ENCODE data around the gene SCRT2. TPM values are rescaled to one million over a fixed set of nuclear protein-coding genes. Genes with fewer than 3 reads are reported as not detected.
A peak's percentile ranks its signal among the peaks of the same experiment; 100 is the strongest.
"Not testable (repeated sequence)": the region's sequence is repeated elsewhere in the genome, so short reads cannot be mapped to it uniquely, and the experiment has no call there.

SCRT2 gene
- total and polyA plus RNA-seq, 5 donors from 2014 or later = not detected

DNA sequence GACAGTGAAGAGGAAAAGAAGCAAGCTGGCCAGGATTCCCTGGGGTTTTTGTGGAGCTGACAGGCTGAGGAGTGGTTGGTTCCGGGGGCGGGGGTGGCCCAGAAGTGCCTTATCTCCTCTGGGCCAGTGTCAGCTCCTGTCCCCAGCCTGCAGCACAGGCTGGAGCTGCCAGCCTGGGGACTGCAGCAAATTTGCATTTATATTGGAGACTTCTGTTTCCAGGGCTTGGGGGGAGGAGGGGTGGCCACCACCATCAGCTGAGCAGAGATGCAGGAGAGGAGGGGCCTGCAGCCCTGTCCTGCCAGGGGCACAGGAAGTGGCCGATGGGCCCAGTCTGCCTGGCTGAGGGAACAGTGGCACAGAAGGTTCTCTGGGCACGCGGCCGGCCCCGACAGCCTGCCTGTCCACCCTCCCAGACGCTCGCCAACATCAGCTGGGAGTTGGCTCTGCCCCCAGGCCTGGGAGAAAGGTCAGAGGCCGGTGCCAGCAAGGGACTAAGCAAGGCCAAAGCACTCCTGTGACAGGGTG is 24.3 kb upstream of the SCRT2 start:
- no peaks in the 10 kb centered on the region for H3K4me1 ChIP-seq (ENCODE audit: control insufficient read depth, insufficient read depth, low read length, poor library complexity, severe bottlenecking)
- H3K4me1 Mint-ChIP-seq = no peaks in the 10 kb centered on the region
- H3K27ac ChIP-seq (ENCODE audit: insufficient read depth, low read length, poor library complexity, severe bottlenecking) = no peak overlapping the region
- no peaks in the 10 kb centered on the region for H3K27me3 ChIP-seq (ENCODE audit: control insufficient read depth, insufficient read depth, low read length)
- no peak overlapping the region for H3K27ac Mint-ChIP-seq
- H3K4me3 Mint-ChIP-seq = no peak overlapping the region
- H3K9me3 ChIP-seq (ENCODE audit: control insufficient read depth in 2 of 2, low read length in 2 of 2) = no peaks in the 10 kb centered on the region
- no peaks in the 10 kb centered on the region for H3K36me3 ChIP-seq (ENCODE audit: control insufficient read depth, insufficient read depth, low read length)
- no peak overlapping the region for H3K4me3 ChIP-seq (ENCODE audit: low read depth, low read length)
- ATAC-seq (ENCODE audit: low read depth in 2 of 2) (no peak), DNase-seq (no peak)
- H3K36me3 Mint-ChIP-seq = no peaks in the 10 kb centered on the region
- H3K9me3 Mint-ChIP-seq = no peaks in the 10 kb centered on the region
- H3K27me3 Mint-ChIP-seq = peaks cover under 1% of the 10 kb centered on the region

DNA sequence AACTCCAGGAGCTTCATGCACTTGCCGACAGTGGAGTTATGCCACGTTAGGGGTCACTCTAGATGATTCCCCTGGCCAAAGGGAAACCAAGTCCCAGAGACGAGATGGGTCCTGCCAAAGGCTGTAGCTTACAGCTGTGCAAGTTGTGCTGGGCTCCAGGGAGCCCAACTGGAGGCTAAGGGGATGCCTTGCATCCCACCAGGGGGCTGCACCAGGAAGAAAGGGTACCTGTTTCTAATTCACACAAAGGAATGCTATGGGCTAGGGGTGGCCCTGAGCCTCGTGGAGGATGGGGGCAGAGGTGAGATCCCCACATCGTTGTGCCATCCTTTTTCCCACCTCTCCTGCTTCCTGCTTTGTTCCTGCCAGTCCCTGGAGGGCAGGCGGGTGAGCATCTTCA is 23.7 kb upstream of the SCRT2 start:
- Histone ChIP-seq H3K4me1 (ENCODE audit: control insufficient read depth, insufficient read depth, low read length, poor library complexity, severe bottlenecking) (no peaks in the 10 kb centered on the region), H3K27me3 (ENCODE audit: control insufficient read depth, insufficient read depth, low read length) (no peaks in the 10 kb centered on the region), H3K4me3 (ENCODE audit: low read depth, low read length) (no peak overlapping the region), H3K36me3 (ENCODE audit: control insufficient read depth, insufficient read depth, low read length) (no peaks in the 10 kb centered on the region), H3K9me3 (ENCODE audit: control insufficient read depth in 2 of 2, low read length in 2 of 2) (no peaks in the 10 kb centered on the region), H3K27ac (ENCODE audit: insufficient read depth, low read length, poor library complexity, severe bottlenecking) (no peak overlapping the region)
- Mint-ChIP-seq H3K27ac (no peak overlapping the region), H3K9me3 (no peaks in the 10 kb centered on the region), H3K27me3 (no peaks in the 10 kb centered on the region), H3K4me1 (no peaks in the 10 kb centered on the region), H3K4me3 (no peak overlapping the region), H3K36me3 (no peaks in the 10 kb centered on the region)
- no peak for DNase-seq
- ATAC-seq (ENCODE audit: low read depth in 2 of 2) = no peak

DNA sequence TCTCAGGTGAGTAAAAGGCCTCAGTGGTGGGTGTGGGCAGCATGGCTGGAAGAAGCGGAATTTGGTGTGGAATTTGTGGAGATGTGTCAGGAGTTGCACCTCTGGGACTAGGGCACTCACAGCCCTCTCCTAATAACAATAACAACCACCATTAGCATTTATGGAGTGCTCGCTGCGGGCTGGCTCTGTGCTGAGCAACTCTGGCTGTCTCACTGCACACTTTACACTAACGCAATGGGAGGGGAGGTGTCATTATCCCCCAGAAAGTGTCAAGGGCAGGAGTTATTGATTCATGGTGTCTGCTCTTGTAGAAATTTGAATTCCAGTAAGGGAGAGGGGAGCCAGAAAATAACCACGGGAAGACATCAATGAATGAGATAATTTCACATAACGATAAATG is 22.7 kb upstream of the SCRT2 start:
- H3K36me3 ChIP-seq (ENCODE audit: control insufficient read depth, insufficient read depth, low read length) = no peaks in the 10 kb centered on the region

DNA sequence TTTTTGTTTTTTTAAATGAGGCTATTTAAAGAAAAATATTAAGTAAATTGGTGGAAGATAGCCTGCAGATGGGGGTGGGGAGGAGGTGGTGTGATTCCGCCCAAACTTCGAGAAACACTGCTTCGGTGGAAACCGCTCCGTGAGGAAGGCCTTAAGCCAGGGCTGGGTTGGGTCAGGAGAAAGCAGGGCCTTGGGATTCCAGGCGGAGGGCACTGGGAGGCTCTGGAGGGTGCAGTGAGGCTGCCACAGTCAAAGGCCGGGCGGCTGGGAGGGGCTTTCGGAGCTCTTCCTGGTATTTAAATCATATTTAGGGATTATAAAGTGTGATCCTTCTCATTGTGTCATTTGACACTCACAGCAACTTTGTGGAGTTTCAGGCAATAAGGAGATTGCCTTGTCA is 22.2 kb upstream of the SCRT2 start:
- DNase-seq (no peak), ATAC-seq (ENCODE audit: low read depth in 2 of 2) (no peak)
- Histone ChIP-seq H3K4me3 (ENCODE audit: low read depth, low read length) (no peak overlapping the region), H3K4me1 (ENCODE audit: control insufficient read depth, insufficient read depth, low read length, poor library complexity, severe bottlenecking) (no peaks in the 10 kb centered on the region), H3K36me3 (ENCODE audit: control insufficient read depth, insufficient read depth, low read length) (no peaks in the 10 kb centered on the region), H3K9me3 (ENCODE audit: control insufficient read depth in 2 of 2, low read length in 2 of 2) (no peaks in the 10 kb centered on the region), H3K27ac (ENCODE audit: insufficient read depth, low read length, poor library complexity, severe bottlenecking) (no peak overlapping the region), H3K27me3 (ENCODE audit: control insufficient read depth, insufficient read depth, low read length) (no peaks in the 10 kb centered on the region)
- Mint-ChIP-seq H3K4me3 (no peak overlapping the region), H3K9me3 (no peaks in the 10 kb centered on the region), H3K27me3 (no peaks in the 10 kb centered on the region), H3K36me3 (no peaks in the 10 kb centered on the region), H3K27ac (no peak overlapping the region), H3K4me1 (no peaks in the 10 kb centered on the region)

More for the DNA sequence above, 22.7 kb upstream of the SCRT2 start:
- Histone ChIP-seq H3K4me3 (ENCODE audit: low read depth, low read length) (no peak overlapping the region), H3K4me1 (ENCODE audit: control insufficient read depth, insufficient read depth, low read length, poor library complexity, severe bottlenecking) (no peaks in the 10 kb centered on the region), H3K27ac (ENCODE audit: insufficient read depth, low read length, poor library complexity, severe bottlenecking) (no peak overlapping the region), H3K27me3 (ENCODE audit: control insufficient read depth, insufficient read depth, low read length) (no peaks in the 10 kb centered on the region), H3K9me3 (ENCODE audit: control insufficient read depth in 2 of 2, low read length in 2 of 2) (no peaks in the 10 kb centered on the region)
- no peaks in the 10 kb centered on the region for H3K9me3 Mint-ChIP-seq
- H3K27ac Mint-ChIP-seq = no peak overlapping the region
- H3K4me3 Mint-ChIP-seq = no peak overlapping the region
- DNase-seq = no peak
- H3K36me3 Mint-ChIP-seq = no peaks in the 10 kb centered on the region
- H3K27me3 Mint-ChIP-seq = no peaks in the 10 kb centered on the region
- ATAC-seq (ENCODE audit: low read depth in 2 of 2) = no peak
- H3K4me1 Mint-ChIP-seq = no peaks in the 10 kb centered on the region

DNA sequence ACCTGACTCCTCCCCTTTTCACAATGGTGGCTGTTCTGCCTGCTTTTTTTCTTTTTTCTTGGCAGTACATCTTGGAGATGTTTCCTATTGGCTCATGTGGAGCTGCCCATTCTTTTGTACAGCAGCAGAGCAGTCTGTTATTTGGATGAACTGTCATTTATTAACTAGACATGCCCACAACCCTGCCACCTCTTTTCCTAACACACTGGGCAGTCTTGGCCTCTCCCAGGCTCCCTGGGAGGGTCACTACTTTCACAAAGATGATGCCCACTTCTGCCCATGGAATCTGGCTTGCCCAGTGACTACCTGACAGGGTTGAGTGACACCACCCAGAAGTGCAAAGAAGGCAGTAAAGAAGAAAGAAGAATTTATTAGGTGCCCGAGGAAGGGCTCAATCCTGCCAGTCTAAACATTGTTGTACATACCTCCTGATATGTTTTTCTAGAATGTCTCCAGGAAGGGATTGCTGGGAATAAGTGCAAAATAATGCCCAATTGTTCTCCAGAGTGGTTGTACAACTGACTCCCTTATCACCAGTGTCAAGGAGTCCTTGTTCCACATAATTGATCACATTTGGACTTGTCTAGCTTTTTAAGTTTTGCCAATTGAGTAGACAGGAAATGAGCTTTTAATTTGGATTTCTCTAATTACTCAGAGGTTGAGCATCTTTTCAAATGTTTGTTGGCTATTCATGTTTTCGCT is 19.7 kb upstream of the SCRT2 start:
- no peak overlapping the region for H3K4me3 ChIP-seq (ENCODE audit: low read depth, low read length)
- Mint-ChIP-seq H3K27me3 (no peaks in the 10 kb centered on the region), H3K27ac (peak overlapping the region in 1 of 3 donors; percentile 39), H3K4me3 (no peak overlapping the region), H3K4me1 (no peaks in the 10 kb centered on the region), H3K9me3 (peaks cover 0 to 3% (median 0%) of the 10 kb centered on the region in 7 donors), H3K36me3 (no peaks in the 10 kb centered on the region)
- H3K9me3 ChIP-seq (ENCODE audit: control insufficient read depth in 2 of 2, low read length in 2 of 2) = no peaks in the 10 kb centered on the region
- no peaks in the 10 kb centered on the region for H3K36me3 ChIP-seq (ENCODE audit: control insufficient read depth, insufficient read depth, low read length)
- peaks cover 3% of the 10 kb centered on the region for H3K27me3 ChIP-seq (ENCODE audit: control insufficient read depth, insufficient read depth, low read length)
- H3K4me1 ChIP-seq (ENCODE audit: control insufficient read depth, insufficient read depth, low read length, poor library complexity, severe bottlenecking) = no peaks in the 10 kb centered on the region
- ATAC-seq (ENCODE audit: low read depth in 2 of 2) (no peak), DNase-seq (no peak)
- H3K27ac ChIP-seq (ENCODE audit: insufficient read depth, low read length, poor library complexity, severe bottlenecking) = no peak overlapping the region

DNA sequence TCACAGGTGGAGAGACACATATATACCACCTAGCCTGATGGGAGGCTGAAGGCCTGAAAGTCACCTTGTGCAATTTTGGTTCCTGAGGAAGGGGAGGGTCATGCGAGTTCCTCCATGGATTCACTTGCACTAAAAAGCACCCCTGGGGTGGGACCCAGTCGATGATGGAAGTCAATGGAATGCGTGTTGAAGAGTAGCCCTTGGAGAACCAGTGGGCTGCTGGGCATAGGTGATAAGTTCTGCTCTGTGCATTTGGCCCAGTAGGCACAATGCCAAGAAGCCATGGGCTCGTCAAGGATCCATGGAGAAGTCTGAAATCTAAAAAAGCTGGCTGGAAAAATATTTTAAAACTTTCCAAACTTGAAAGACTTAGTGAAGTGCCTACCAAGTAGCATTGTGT is 18.9 kb upstream of the SCRT2 start:
- Mint-ChIP-seq H3K36me3 (no peaks in the 10 kb centered on the region), H3K9me3 (peaks cover 0 to 3% (median 0%) of the 10 kb centered on the region in 7 donors), H3K4me1 (no peaks in the 10 kb centered on the region), H3K27me3 (no peaks in the 10 kb centered on the region), H3K4me3 (no peak overlapping the region), H3K27ac (no peak overlapping the region)
- Histone ChIP-seq H3K36me3 (ENCODE audit: control insufficient read depth, insufficient read depth, low read length) (no peaks in the 10 kb centered on the region), H3K4me1 (ENCODE audit: control insufficient read depth, insufficient read depth, low read length, poor library complexity, severe bottlenecking) (no peaks in the 10 kb centered on the region), H3K27me3 (ENCODE audit: control insufficient read depth, insufficient read depth, low read length) (peaks cover 3% of the 10 kb centered on the region), H3K27ac (ENCODE audit: insufficient read depth, low read length, poor library complexity, severe bottlenecking) (no peak overlapping the region), H3K9me3 (ENCODE audit: control insufficient read depth in 2 of 2, low read length in 2 of 2) (peaks cover 0 to 3% of the 10 kb centered on the region in 2 experiments), H3K4me3 (ENCODE audit: low read depth, low read length) (no peak overlapping the region)
- ATAC-seq (ENCODE audit: low read depth in 2 of 2) (no peak), DNase-seq (no peak)

DNA sequence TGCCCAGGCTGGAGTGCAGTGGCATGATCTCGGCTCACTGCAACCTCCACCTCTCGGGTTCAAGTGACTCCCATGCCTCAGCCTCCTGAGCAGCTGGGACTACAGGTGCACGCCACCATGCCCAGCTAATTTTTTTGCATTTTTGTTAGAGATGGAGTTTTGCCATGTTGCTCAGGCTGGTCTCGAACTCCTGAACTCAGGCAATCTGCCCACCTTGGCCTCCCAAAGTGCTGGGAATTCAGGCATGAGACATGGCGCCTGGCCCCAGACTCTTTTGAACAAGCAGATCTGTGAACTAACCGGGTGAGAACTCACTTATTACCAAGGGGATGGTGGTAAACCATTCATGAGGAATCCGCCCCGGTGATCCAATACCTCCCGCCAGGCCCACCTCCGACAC is 18.2 kb upstream of the SCRT2 start:
- not testable (repeated sequence) for H3K4me3 Mint-ChIP-seq; DNase-seq; H3K27ac ChIP-seq (ENCODE audit: insufficient read depth, low read length, poor library complexity, severe bottlenecking); H3K36me3 Mint-ChIP-seq; H3K9me3 ChIP-seq (ENCODE audit: control insufficient read depth in 2 of 2, low read length in 2 of 2); H3K4me1 Mint-ChIP-seq; H3K4me1 ChIP-seq (ENCODE audit: control insufficient read depth, insufficient read depth, low read length, poor library complexity, severe bottlenecking); H3K27me3 ChIP-seq (ENCODE audit: control insufficient read depth, insufficient read depth, low read length); H3K27me3 Mint-ChIP-seq; H3K36me3 ChIP-seq (ENCODE audit: control insufficient read depth, insufficient read depth, low read length); H3K27ac Mint-ChIP-seq; H3K4me3 ChIP-seq (ENCODE audit: low read depth, low read length); H3K9me3 Mint-ChIP-seq; ATAC-seq (ENCODE audit: low read depth in 2 of 2)

DNA sequence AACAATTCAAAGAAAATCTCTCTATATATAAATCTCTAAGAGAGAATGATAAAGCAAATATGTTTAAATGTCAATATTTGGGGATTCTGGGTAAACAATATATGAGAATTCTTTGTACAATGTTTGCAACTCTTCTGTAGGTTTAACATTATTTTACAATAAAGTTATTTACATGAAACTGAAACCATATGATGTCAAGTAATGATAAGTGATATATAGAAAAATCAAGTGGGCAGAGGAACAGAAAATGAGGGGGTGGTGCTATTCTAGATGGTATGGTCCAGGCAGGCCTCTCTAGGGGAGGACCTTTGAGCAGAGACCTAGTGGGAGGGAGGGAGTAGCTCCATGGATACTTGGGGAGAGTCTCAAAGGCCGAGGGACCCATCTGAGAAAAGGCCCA is 16.4 kb upstream of the SCRT2 start:
- Mint-ChIP-seq H3K36me3 (no peaks in the 10 kb centered on the region), H3K4me1 (no peaks in the 10 kb centered on the region), H3K4me3 (peak overlapping the region in 1 of 4 donors; percentile 10), H3K27me3 (peaks cover 7% of the 10 kb centered on the region), H3K27ac (peak overlapping the region in 1 of 3 donors; percentile 2), H3K9me3 (peaks cover 0 to 4% (median 0%) of the 10 kb centered on the region in 7 donors)
- DNase-seq (no peak), ATAC-seq (ENCODE audit: low read depth in 2 of 2) (no peak)
- H3K9me3 ChIP-seq (ENCODE audit: control insufficient read depth in 2 of 2, low read length in 2 of 2) = peaks cover 0 to 3% of the 10 kb centered on the region in 2 experiments
- peaks cover 3% of the 10 kb centered on the region for H3K27me3 ChIP-seq (ENCODE audit: control insufficient read depth, insufficient read depth, low read length)
- H3K4me3 ChIP-seq (ENCODE audit: low read depth, low read length) = no peak overlapping the region
- H3K36me3 ChIP-seq (ENCODE audit: control insufficient read depth, insufficient read depth, low read length) = no peaks in the 10 kb centered on the region
- no peak overlapping the region for H3K27ac ChIP-seq (ENCODE audit: insufficient read depth, low read length, poor library complexity, severe bottlenecking)
- H3K4me1 ChIP-seq (ENCODE audit: control insufficient read depth, insufficient read depth, low read length, poor library complexity, severe bottlenecking) = no peaks in the 10 kb centered on the region

Data from CD4-positive, CD25-positive, alpha-beta regulatory T cell (primary cell).